AG10803 (cell line): Measurements from ENCODE around the gene MYPN.
A peak's percentile ranks its signal among the peaks of the same experiment; 100 is the strongest.

Experiments used
- DNase-seq: peaks from one replicate; pipeline ENCODE4 v3.0.0; 2010; ENCODE audit warnings: low read depth
- H3K4me3 ChIP-seq: 2 replicates; pipeline ENCODE4 v1.5.1; 2011; ENCODE audit warnings: mild to moderate bottlenecking, low read length, control low read depth
- CTCF ChIP-seq: conservative IDR thresholded peaks from 2 replicates; pipeline ENCODE4 v1.5.1; 2011; ENCODE audit warnings: mild to moderate bottlenecking, low read length, control low read depth, inconsistent platforms

The MYPN gene

DNA sequence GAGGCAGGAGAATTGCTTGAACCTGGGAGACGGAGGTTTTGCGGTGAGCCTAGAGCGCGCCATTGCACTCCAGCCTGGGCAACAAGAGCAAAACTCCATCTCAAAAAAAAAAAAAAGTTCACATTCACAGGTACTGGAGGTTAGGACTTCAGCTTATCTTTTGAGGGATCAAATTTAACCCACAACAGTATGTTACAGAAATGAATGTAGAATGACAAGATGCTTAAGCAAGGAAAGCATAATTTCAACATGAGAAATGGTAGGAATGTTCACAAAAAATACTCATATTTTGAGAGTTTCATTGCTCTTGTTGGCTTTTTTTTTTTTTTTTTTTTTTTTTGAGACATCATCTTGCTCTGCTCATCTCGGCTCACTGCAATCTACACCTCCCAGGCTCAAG lies 32.3 kb upstream of the MYPN start:
- no peak for DNase-seq
- TF ChIP-seq CTCF = no peak
- H3K4me3 ChIP-seq = no peak overlapping the region

- no peak for DNase-seq
- no peak overlapping the region for H3K4me3 ChIP-seq
- TF ChIP-seq CTCF = no peak
Measured at GRCh38 chr10:68079434-68079833, 29.9 kb upstream of the MYPN start.

DNA sequence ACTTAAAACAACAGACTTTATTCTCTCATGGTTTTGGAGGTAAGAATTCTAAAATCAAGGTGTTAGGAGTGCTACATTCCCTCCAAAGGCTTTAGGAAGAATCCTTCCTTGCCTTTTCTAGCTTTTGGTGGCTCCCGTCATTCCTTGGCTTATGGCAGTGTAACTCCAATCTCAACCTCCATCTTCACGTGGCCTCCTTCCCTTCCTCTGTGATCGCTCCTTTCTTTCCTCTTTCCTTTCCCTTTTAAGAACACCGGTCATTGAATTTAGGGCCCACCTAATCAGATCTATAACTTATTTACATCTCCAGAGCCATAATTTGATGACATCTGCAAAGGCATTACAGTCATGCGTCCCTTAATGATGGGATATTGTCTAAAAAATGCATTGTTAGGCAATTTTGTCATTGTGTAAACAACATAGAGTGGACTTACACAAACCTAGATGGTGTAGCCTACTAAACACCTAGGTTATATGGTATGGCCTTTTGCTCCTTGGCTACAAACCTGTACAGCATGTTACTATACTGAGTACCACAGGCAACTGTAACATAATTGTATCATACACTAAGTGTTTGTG lies 28.3 kb upstream of the MYPN start:
- no peak for TF ChIP-seq CTCF
- H3K4me3 ChIP-seq = no peak overlapping the region
- DNase-seq = no peak

DNA sequence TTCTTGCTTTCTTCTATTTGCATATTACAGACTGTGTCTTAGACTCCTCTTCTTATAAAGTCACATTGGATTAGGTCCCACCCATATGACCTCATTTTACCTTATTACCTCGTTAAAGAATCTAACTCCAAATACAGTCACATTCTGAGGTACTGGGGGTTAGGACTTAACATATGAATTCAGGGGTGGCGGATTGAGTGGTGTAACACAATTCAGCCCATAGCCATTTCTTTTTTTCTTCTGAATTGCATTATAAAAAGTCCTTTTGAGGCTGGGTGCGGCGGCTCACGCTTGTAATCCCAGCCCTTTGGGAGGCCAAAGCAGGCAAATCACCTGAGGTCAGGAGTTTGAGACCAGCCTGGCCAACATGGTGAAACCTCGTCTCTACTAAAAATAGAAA lies 27.4 kb upstream of the MYPN start:
- no peak overlapping the region for H3K4me3 ChIP-seq
- no peak for DNase-seq
- no peak for TF ChIP-seq CTCF

DNA sequence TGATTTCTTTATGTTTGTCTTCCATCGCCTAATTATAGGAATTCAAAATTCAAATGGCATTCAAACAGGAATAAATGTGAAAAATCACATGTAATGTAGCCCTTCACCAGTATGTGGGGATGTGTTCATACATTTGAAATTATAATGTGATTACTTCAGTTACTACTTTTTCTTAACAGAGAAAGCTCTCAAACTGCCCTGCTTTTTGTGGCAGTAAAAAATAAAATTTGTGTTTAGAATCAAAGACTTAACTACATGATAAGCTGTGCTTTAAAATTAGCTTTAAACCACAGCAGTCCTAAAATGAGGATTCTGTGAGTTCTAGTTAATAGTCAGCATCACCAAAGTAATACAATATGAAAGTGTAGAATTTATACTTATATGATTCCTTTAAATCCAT lies 26.4 kb upstream of the MYPN start:
- peak; percentile 53 for DNase-seq
- H3K4me3 ChIP-seq = no peak overlapping the region
- TF ChIP-seq CTCF = peak; percentile 72

GRCh38 chr10:68083953-68084352 lies 25.3 kb upstream of the MYPN start:
- no peak overlapping the region for H3K4me3 ChIP-seq
- DNase-seq = no peak
- TF ChIP-seq CTCF = no peak

- no peak for TF ChIP-seq CTCF
- DNase-seq = no peak
- H3K4me3 ChIP-seq = no peak overlapping the region
Measured at GRCh38 chr10:68084469-68084868, 24.8 kb upstream of the MYPN start.
